HCT116 (cell line): ENCODE data around the gene FERMT3. TPM values are rescaled to one million over a fixed set of nuclear protein-coding genes. Genes with fewer than 3 reads are reported as not detected.

ENCODE experiments used
- ATAC-seq: fragments of 200-7000 bp; cut with Tn5 transposase; 2 replicates; pipeline ENCODE4 v1.9.1; 2020; ENCODE audit warnings: mild to moderate bottlenecking, moderate library complexity
- BruUV-seq: library from RNA; stranded (reverse); fragments of 400-500 nt; replicated peaks from 2 replicates; lab custom pipeline; 2021; lab: Mats Ljungman, UMichigan
- CTCF ChIA-PET: fragments of 300-600 bp; sonication (Branson Sonifier 250); formaldehyde crosslinking; loops from one replicate; lab custom pipeline; 2021; ENCODE audit warnings: antibody characterized with exemption; lab: Charles Lee
- POLR2A ChIA-PET: fragments of 300-600, 350-600 bp; sonication (Branson Sonifier 250); formaldehyde crosslinking; loops from one replicate; lab custom pipeline; 2021; ENCODE audit warnings: antibody characterized with exemption; lab: Charles Lee
- RAD21 ChIA-PET, 2 experiments: fragments of 300-600 bp; sonication (Branson Sonifier 250); formaldehyde crosslinking; loops; one replicate each; lab custom pipeline; 2023; ENCODE audit warnings: low total read pairs in 2 of 2; ENCODE audit not compliant: uncharacterized antibody in 2 of 2, unreplicated experiment in 2 of 2, low non-redundant PET in 1 of 2; lab: Charles Lee
- DNase-seq: peaks from one replicate; pipeline ENCODE4 v3.0.0-alpha.2; 2010; ENCODE audit warnings: low read depth, low spot score
- H2AFZ ChIP-seq: fragments of 200-600 bp; shearing (Covaris generic), sonication (generic); 2 replicates; pipeline ENCODE4 v1.6.1; 2017; ENCODE audit warnings: low read depth, mixed run types, mixed read lengths, antibody characterized with exemption, low read length; ENCODE audit not compliant: poor library complexity, severe bottlenecking
- H3K27ac ChIP-seq: 2 replicates; pipeline ENCODE4 v1.5.1; 2012; ENCODE audit warnings: low read depth, low read length
- H3K27me3 ChIP-seq: fragments of 200-600 bp; sonication (generic); 2 replicates; pipeline ENCODE4 v1.6.1; 2016; ENCODE audit warnings: mixed run types, low read length, mixed read lengths; ENCODE audit not compliant: insufficient read depth
- H3K36me3 ChIP-seq, 2 experiments: fragments of 200-500 bp in 1 of 2; fragments of 200-600 bp in 1 of 2; sonication (Bioruptor generic) in 1 of 2; sonication (generic) in 1 of 2; 2 replicates each; pipeline versions ENCODE4 v1.5.1 to v1.6.1; 2014 to 2016; ENCODE audit warnings: low read length in 2 of 2, inconsistent platforms in 1 of 2, mixed read lengths in 1 of 2, mixed run types in 1 of 2; ENCODE audit not compliant: insufficient read depth in 2 of 2, control insufficient read depth in 1 of 2
- H3K4me1 ChIP-seq, 2 experiments: fragments of 200-600 bp in 1 of 2; sonication (generic) in 1 of 2; 2 replicates each; pipeline versions ENCODE4 v1.5.1 to v1.6.1; 2012 to 2017; ENCODE audit warnings: low read length in 2 of 2, inconsistent platforms in 1 of 2, mild to moderate bottlenecking in 1 of 2, mixed read lengths in 1 of 2, mixed run types in 1 of 2, moderate library complexity in 1 of 2; ENCODE audit not compliant: insufficient read depth in 2 of 2, control insufficient read depth in 1 of 2
- H3K4me2 ChIP-seq: fragments of 200-600 bp; sonication (generic); 2 replicates; pipeline ENCODE4 v1.6.1; 2017; ENCODE audit warnings: mixed run types, low read length, mixed read lengths
- H3K4me3 ChIP-seq, 2 experiments: fragments of 200-600 bp in 1 of 2; sonication (generic) in 1 of 2; replicated peaks in 1 of 2; 2 replicates each; pipeline ENCODE4 v1.5.1; 2011 to 2016; ENCODE audit warnings: low read length in 2 of 2, control low read depth in 1 of 2, low read depth in 1 of 2, mild to moderate bottlenecking in 1 of 2, mixed read lengths in 1 of 2, mixed run types in 1 of 2
- H3K79me2 ChIP-seq: fragments of 200-600 bp; sonication (generic); 2 replicates; pipeline ENCODE4 v1.6.1; 2017; ENCODE audit warnings: mild to moderate bottlenecking, mixed run types, low read length, moderate library complexity, mixed read lengths; ENCODE audit not compliant: insufficient read depth
- H3K9ac ChIP-seq: fragments of 200-600 bp; sonication (generic); 2 replicates; pipeline ENCODE4 v1.6.1; 2016; ENCODE audit warnings: low read length, mixed read lengths
- H3K9me2 ChIP-seq: fragments of 200-600 bp; sonication (generic), shearing (Covaris generic); 2 replicates; pipeline ENCODE4 v1.6.1; 2017; ENCODE audit warnings: mixed run types, mild to moderate bottlenecking, moderate library complexity; ENCODE audit not compliant: insufficient read depth
- H3K9me3 ChIP-seq, 2 experiments: fragments of 200-500 bp in 1 of 2; fragments of 200-600 bp in 1 of 2; sonication (Bioruptor generic) in 1 of 2; sonication (generic) in 1 of 2; 2 replicates each; pipeline ENCODE4 v1.6.1; 2014 to 2017; ENCODE audit warnings: low read length in 2 of 2, mixed read lengths in 2 of 2, inconsistent platforms in 1 of 2, low read depth in 1 of 2, mild to moderate bottlenecking in 1 of 2, mixed run types in 1 of 2, moderate library complexity in 1 of 2; ENCODE audit not compliant: control insufficient read depth in 1 of 2, insufficient read depth in 1 of 2
- H4K20me1 ChIP-seq: fragments of 200-600 bp; sonication (generic), shearing (Covaris generic); 2 replicates; pipeline ENCODE4 v1.6.1; 2017; ENCODE audit warnings: mixed run types, mild to moderate bottlenecking, moderate library complexity; ENCODE audit not compliant: insufficient read depth
- CBX3 ChIP-seq: IDR thresholded peaks from 2 replicates; pipeline ENCODE4 v1.6.1; 2012; ENCODE audit warnings: low read depth
- CEBPB ChIP-seq: IDR thresholded peaks from 2 replicates; pipeline ENCODE4 v1.6.1; 2012; ENCODE audit warnings: low read depth
- EGR1 ChIP-seq: IDR thresholded peaks from 2 replicates; pipeline ENCODE4 v1.6.1; 2012; ENCODE audit warnings: low read depth
- ELF1 ChIP-seq: IDR thresholded peaks from 2 replicates; pipeline ENCODE4 v1.6.1; 2012; ENCODE audit warnings: low read depth, borderline replicate concordance
- EZH2 ChIP-seq: fragments of 200-600 bp; sonication (generic); IDR thresholded peaks from 2 replicates; pipeline ENCODE4 v1.6.1; 2017; ENCODE audit warnings: antibody characterized with exemption, mixed run types
- EZH2phosphoT487 ChIP-seq: fragments of 200-600 bp; IDR thresholded peaks from 2 replicates; pipeline ENCODE4 v1.6.1; 2018; ENCODE audit warnings: antibody characterized with exemption, borderline replicate concordance
- FOSL1 ChIP-seq: IDR thresholded peaks from 2 replicates; pipeline ENCODE4 v1.6.1; 2012; ENCODE audit warnings: low read depth
- POLR2AphosphoS5 ChIP-seq: IDR thresholded peaks from 2 replicates; pipeline ENCODE4 v1.6.1; 2011; ENCODE audit warnings: mild to moderate bottlenecking, low read depth, low read length, moderate library complexity
- RAD21 ChIP-seq: IDR thresholded peaks from 2 replicates; pipeline ENCODE4 v1.6.1; 2012; ENCODE audit warnings: low read depth, mild to moderate bottlenecking
- SP1 ChIP-seq: IDR thresholded peaks from 2 replicates; pipeline ENCODE4 v1.6.1; 2012; ENCODE audit warnings: low read depth
- ZNF274 ChIP-seq: fragments of 200-500 bp; sonication (Bioruptor generic); IDR thresholded peaks from 2 replicates; pipeline ENCODE4 v1.6.1; 2014; ENCODE audit warnings: mild to moderate bottlenecking, low read depth, low read length, inconsistent platforms
- intact Hi-C: fragments of 100-400 bp; cut with micrococcal nuclease; formaldehyde crosslinking; loops from 2 replicates; pipeline ENCODE4 v1.10.0; 2022
- total RNA-seq: library from RNA; stranded (reverse); gene quantifications from one replicate; pipeline ENCODE4 v1.2.1, GENCODE V29; 2021; ENCODE audit not compliant: unreplicated experiment
- TF ChIP-seq, protein P1 (sequence below): IDR thresholded peaks from 2 replicates; pipeline ENCODE4 v1.6.1; 2011; ENCODE audit warnings: mild to moderate bottlenecking, low read length, moderate library complexity; ENCODE audit not compliant: insufficient replicate concordance; ENCODE audit errors: extremely low read depth
- TF ChIP-seq, protein P2 (sequence below): IDR thresholded peaks from 2 replicates; pipeline ENCODE4 v1.6.1; 2012

FERMT3 gene
- total RNA-seq, 1 experiment from 2014 or later: 4.3 TPM

DNA sequence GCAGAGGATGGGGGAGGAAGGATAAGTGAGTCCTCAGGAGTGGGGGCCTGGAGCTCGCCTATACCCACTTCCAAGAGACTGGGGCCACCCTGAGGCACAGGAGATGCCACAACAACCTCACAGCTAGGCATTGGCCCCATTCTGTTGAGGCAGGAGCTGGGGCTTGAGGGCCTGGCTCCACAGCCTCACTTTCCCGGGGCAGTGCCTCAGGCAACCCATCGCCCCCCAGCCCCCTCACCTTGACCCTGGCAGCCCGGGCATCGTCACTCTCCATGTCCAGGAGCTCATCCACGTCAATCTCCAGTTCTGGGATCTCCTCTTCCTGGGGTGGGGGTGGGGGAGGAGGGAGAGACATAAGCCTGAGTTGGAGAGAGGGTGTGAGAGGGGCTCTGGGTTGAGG is 38.4 kb downstream of the FERMT3 start:
- H3K4me2 ChIP-seq: peak overlapping the region; percentile 84
- RAD21 ChIA-PET: no interaction called here
- H3K79me2 ChIP-seq: peaks cover 48% of the 10 kb centered on the region
- H3K9me2 ChIP-seq: no peaks in the 10 kb centered on the region
- peak; percentile 39; the same call in 1 of the 2 replicates for TF ChIP-seq POLR2AphosphoS5
- TF ChIP-seq, protein P1, sequence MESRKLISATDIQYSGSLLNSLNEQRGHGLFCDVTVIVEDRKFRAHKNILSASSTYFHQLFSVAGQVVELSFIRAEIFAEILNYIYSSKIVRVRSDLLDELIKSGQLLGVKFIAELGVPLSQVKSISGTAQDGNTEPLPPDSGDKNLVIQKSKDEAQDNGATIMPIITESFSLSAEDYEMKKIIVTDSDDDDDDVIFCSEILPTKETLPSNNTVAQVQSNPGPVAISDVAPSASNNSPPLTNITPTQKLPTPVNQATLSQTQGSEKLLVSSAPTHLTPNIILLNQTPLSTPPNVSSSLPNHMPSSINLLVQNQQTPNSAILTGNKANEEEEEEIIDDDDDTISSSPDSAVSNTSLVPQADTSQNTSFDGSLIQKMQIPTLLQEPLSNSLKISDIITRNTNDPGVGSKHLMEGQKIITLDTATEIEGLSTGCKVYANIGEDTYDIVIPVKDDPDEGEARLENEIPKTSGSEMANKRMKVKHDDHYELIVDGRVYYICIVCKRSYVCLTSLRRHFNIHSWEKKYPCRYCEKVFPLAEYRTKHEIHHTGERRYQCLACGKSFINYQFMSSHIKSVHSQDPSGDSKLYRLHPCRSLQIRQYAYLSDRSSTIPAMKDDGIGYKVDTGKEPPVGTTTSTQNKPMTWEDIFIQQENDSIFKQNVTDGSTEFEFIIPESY: no peak
- no peaks in the 10 kb centered on the region for H4K20me1 ChIP-seq
- BruUV-seq: no TSS peak
- CTCF ChIA-PET: interaction anchor here (0.6 to 3.1 kb wide), 4 partner anchors 24 to 111 kb away, joined by 3 to 15 read pairs (median 8); no protein-coding TSS in a partner anchor
- intact Hi-C loops: no loop called here
- peak overlapping the region; percentile 99 to 100 for H3K4me3 ChIP-seq
- no peaks in the 10 kb centered on the region for H3K9me3 ChIP-seq
- no peak for ATAC-seq
- H3K27me3 ChIP-seq: no peaks in the 10 kb centered on the region
- peak overlapping the region; percentile 100 for H3K9ac ChIP-seq
- no peak for DNase-seq
- peaks cover 35 to 71% of the 10 kb centered on the region in 2 experiments for H3K4me1 ChIP-seq
- H3K36me3 ChIP-seq: peaks cover 0 to 12% of the 10 kb centered on the region in 2 experiments; a peak in 1 of 4 replicates
- H3K27ac ChIP-seq: peak overlapping the region; percentile 94
- POLR2A ChIA-PET: interaction anchor here (0.6 to 4.6 kb wide), 8 partner anchors 19 to 1355 kb away, joined by 3 to 29 read pairs (median 4); partner anchors contain the start of genes NUDT22, STIP1 and TRPT1
- H2AFZ ChIP-seq: no peak overlapping the region

DNA sequence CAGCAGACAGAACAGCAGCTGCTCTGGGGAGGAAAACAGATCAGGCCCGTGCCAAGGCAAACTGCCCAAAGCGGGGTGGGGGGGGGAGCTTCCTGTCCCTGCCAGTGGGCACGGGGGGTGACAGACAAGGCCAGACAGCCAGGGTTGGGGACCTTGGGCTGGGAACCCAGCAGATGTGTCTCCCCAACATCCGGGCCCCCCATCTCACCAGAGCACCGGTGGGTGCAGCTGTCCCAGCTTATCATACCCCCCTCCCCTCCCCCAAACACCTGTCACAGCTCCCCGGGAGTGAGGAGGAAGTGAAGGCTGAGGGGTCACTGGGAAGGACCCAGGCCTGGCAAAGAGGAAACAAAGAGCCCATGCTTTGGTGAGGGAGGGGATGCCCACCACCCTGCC is 38.9 kb downstream of the FERMT3 start:
- POLR2A ChIA-PET: interaction anchor here (0.7 to 4.6 kb wide), 8 partner anchors 19 to 1355 kb away, joined by 3 to 29 read pairs (median 5); partner anchors contain the start of genes NUDT22, STIP1 and TRPT1
- Histone ChIP-seq H3K27me3 (no peaks in the 10 kb centered on the region), H3K4me1 (peaks cover 33 to 71% of the 10 kb centered on the region in 2 experiments), H3K27ac (peak overlapping the region; percentile 94), H3K36me3 (peaks cover 0 to 12% of the 10 kb centered on the region in 2 experiments; a peak in 1 of 4 replicates), H3K9ac (peak overlapping the region; percentile 100), H3K79me2 (peaks cover 48% of the 10 kb centered on the region), H3K4me3 (peak overlapping the region; percentile 99 to 100), H3K4me2 (peak overlapping the region; percentile 84), H2AFZ (no peak overlapping the region), H3K9me2 (no peaks in the 10 kb centered on the region), H3K9me3 (no peaks in the 10 kb centered on the region), H4K20me1 (no peaks in the 10 kb centered on the region)
- BruUV-seq: no TSS peak
- CTCF ChIA-PET: interaction anchor here (0.6 to 3.1 kb wide), 4 partner anchors 24 to 110 kb away, joined by 3 to 15 read pairs (median 8); no protein-coding TSS in a partner anchor
- no peak for DNase-seq
- RAD21 ChIA-PET: interaction anchor here in 1 of 2 experiments (1.1 kb wide), 1 partner anchor 41 kb away, joined by 4 read pairs; no protein-coding TSS in a partner anchor
- intact Hi-C loops: no loop called here
- no peak for ATAC-seq
- TF ChIP-seq, protein P1: no peak
- TF ChIP-seq FOSL1 (no peak), ELF1 (no peak), EZH2 (no peak), RAD21 (no peak), CEBPB (no peak), EGR1 (no peak), EZH2phosphoT487 (no peak), ZNF274 (no peak), CBX3 (no peak), SP1 (no peak)
- TF ChIP-seq, protein P2, sequence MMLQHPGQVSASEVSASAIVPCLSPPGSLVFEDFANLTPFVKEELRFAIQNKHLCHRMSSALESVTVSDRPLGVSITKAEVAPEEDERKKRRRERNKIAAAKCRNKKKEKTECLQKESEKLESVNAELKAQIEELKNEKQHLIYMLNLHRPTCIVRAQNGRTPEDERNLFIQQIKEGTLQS: no peak
